Heart left ventricle (tissue), 13 donors: Measurements from ENCODE around the gene CAPN12.

Source experiments
- CTCF ChIP-seq, 12 donors: fragments of 200-600 bp; sonication (generic) in 4 of 12; IDR thresholded peaks; one replicate each; pipeline versions ENCODE4 v1.5.0 to v1.8.0; 2018 to 2022; ENCODE audit warnings: antibody characterized with exemption in 12 of 12, mild to moderate bottlenecking in 5 of 12
- POLR2A ChIP-seq, 2 donors: fragments of 450-650 bp; IDR thresholded peaks; one replicate each; pipeline ENCODE4 v1.6.1; 2017; ENCODE audit warnings: antibody characterized with exemption in 2 of 2, mild to moderate bottlenecking in 2 of 2, moderate library complexity in 2 of 2
- donor health status: ischemic (EF 13 %, LVEDD 7.1; RV severe dilation, severe dysfunction).
- donor health status: DM: no; HTN: yes; CAD: no.
- donor health status: DM: no; HTN: no; CAD: no.
- donor health status: ischemic (EF 25% LVEDD 6.9; RV normal size, moderate dysfunction).
- donor health status: ischemic (EF 25% LVEDD 5.7; RV mildly dilated, moderate dysfunction).
- donor health status: ischemic (EF 35%, LVEDD 5.7; RV mildly dilated, moderate dysfunction).
- donor health status: nonischemic (EF 11% LVEDD 7.7; RV severe dilation, severe dysfunction).
- donor health status: DM: yes; HTN: yes; CAD: no.
- donor health status: PGD.
- donor health status: ischemic (EF 29% LVEDD 5.4; RV normal size, mild dysfunction).
- donor health status: nonischemic (EF 23%, LVEDD 6.1; RV moderate dilation, normal function).

- TF ChIP-seq CTCF (IDR thresholded peaks at IDR 0.05) (no peak), POLR2A (IDR thresholded peaks at IDR 0.05) (no peak)
Measured at GRCh38 chr19:38726761-38727301, 17.4 kb downstream of the CAPN12 start.
